Esophagus mucosa (tissue), 1 donor: ENCODE data around the gene ADARB1. TPM values are rescaled to one million over a fixed set of nuclear protein-coding genes. Genes with fewer than 3 reads are reported as not detected.
A peak's percentile ranks its signal among the peaks of the same experiment; 100 is the strongest.
"Not testable (repeated sequence)": the region's sequence is repeated elsewhere in the genome, so short reads cannot be mapped to it uniquely, and the experiment has no call there.

Experiments
- ATAC-seq: fragments of 200-7000 bp; cut with Tn5 transposase; one replicate; pipeline ENCODE4 v1.9.1; 2020
- total RNA-seq: library from RNA; stranded (reverse); gene quantifications from one replicate; pipeline ENCODE4 v1.2.4, GENCODE V29; 2023
- donor health status: DM: yes; HTN: yes; CAD: no.

ADARB1 gene
- total RNA-seq = 5.9 TPM

- ATAC-seq = peak; percentile 71
These were observed at the start of gene ADARB1 for GRCh38 chr21:45074048-45074817. TSS of gene ADARB1 (plus strand) at chr21:45074580. CDS start at chr21:45171657, 97,077 bp downstream.

GRCh38 chr21:45026066-45026745, 48.2 kb upstream of the ADARB1 start:
- no peak for ATAC-seq

GRCh38 chr21:45026826-45027225, 47.6 kb upstream of the ADARB1 start:
- ATAC-seq = no peak

GRCh38 chr21:45027241-45028196, 46.9 kb upstream of the ADARB1 start:
- no peak for ATAC-seq

- ATAC-seq = not testable (repeated sequence)
These were observed 45.7 kb upstream of the ADARB1 start for GRCh38 chr21:45028645-45029044.

GRCh38 chr21:45029298-45029947, 45.0 kb upstream of the ADARB1 start:
- no peak for ATAC-seq

GRCh38 chr21:45029948-45030681, 44.3 kb upstream of the ADARB1 start:
- ATAC-seq = no peak

- no peak for ATAC-seq
These were observed 43.5 kb upstream of the ADARB1 start for GRCh38 chr21:45030682-45031570.

- no peak for ATAC-seq
These were observed 42.7 kb upstream of the ADARB1 start for GRCh38 chr21:45031571-45032191.

GRCh38 chr21:45032332-45032731, 42.0 kb upstream of the ADARB1 start:
- ATAC-seq = no peak

- no peak for ATAC-seq
These were observed 41.2 kb upstream of the ADARB1 start for GRCh38 chr21:45032977-45033710.

- no peak for ATAC-seq
These were observed 40.4 kb upstream of the ADARB1 start for GRCh38 chr21:45033791-45034555.

GRCh38 chr21:45034556-45035476, 39.6 kb upstream of the ADARB1 start:
- peak; percentile 30 for ATAC-seq

- ATAC-seq = no peak
These were observed 38.9 kb upstream of the ADARB1 start for GRCh38 chr21:45035477-45035848.

GRCh38 chr21:45036630-45037029, 37.8 kb upstream of the ADARB1 start:
- ATAC-seq = no peak

- ATAC-seq = no peak
These were observed 36.4 kb upstream of the ADARB1 start for GRCh38 chr21:45037986-45038385.
